SIG-M5 treated with dmso at 0.1 percent for 504 hours (cell line): ENCODE measurements around the gene IGFLR1.
"Not testable (repeated sequence)": the region's sequence is repeated elsewhere in the genome, so short reads cannot be mapped to it uniquely, and the experiment has no call there.

Experiments used
- DNase-seq: peaks from one replicate; lab custom pipeline; 2025; ENCODE audit not compliant: unreplicated experiment; lab: John Stamatoyannopoulos, UW

The IGFLR1 gene

GRCh38 chr19:35777961-35778360 is 35.7 kb upstream of the IGFLR1 start:
- DNase-seq, result no peak

- DNase-seq, result no peak
Measured at GRCh38 chr19:35777086-35777841, 35.0 kb upstream of the IGFLR1 start.

GRCh38 chr19:35776102-35776788 is 34.0 kb upstream of the IGFLR1 start:
- DNase-seq, result no peak

GRCh38 chr19:35775298-35776101 is 33.2 kb upstream of the IGFLR1 start, which contains the start of gene ARHGAP33:
TSS of gene ARHGAP33 (plus strand) at chr19:35775564. CDS start at chr19:35775659, 95 bp downstream.
- DNase-seq, result peak; percentile 94

GRCh38 chr19:35775046-35775297 is 32.7 kb upstream of the IGFLR1 start:
- DNase-seq, result no peak

- DNase-seq, result no peak
Measured at GRCh38 chr19:35774274-35775045, 32.2 kb upstream of the IGFLR1 start.

GRCh38 chr19:35773020-35773806 is 31.0 kb upstream of the IGFLR1 start:
- no peak for DNase-seq

- not testable (repeated sequence) for DNase-seq
Measured at GRCh38 chr19:35772362-35772761, 30.1 kb upstream of the IGFLR1 start.

- no peak for DNase-seq
Measured at GRCh38 chr19:35768082-35768421, 25.8 kb upstream of the IGFLR1 start.

- no peak for DNase-seq
Measured at GRCh38 chr19:35767288-35768081, 25.2 kb upstream of the IGFLR1 start.

- no peak for DNase-seq
Measured at GRCh38 chr19:35766571-35767104, 24.4 kb upstream of the IGFLR1 start.

- DNase-seq, result no peak
Measured at GRCh38 chr19:35764432-35765315, 22.4 kb upstream of the IGFLR1 start.

- no peak for DNase-seq
Measured at GRCh38 chr19:35760711-35761349, 18.6 kb upstream of the IGFLR1 start.

- no peak for DNase-seq
Measured at GRCh38 chr19:35759697-35760096, 17.4 kb upstream of the IGFLR1 start.

GRCh38 chr19:35757749-35758608 is 15.7 kb upstream of the IGFLR1 start, which contains the start of gene PROSER3:
TSS of gene PROSER3 (plus strand) at chr19:35758176. CDS start at chr19:35758216, 40 bp downstream.
- DNase-seq, result peak; percentile 99

GRCh38 chr19:35757231-35757748 is 15.0 kb upstream of the IGFLR1 start:
- DNase-seq, result no peak
